OCI-LY1 (cell line): ENCODE data around the gene POLD4.

Experiments
- H2AFZ ChIP-seq: fragments of 200-600 bp; sonication (generic), shearing (Covaris generic); 2 replicates; pipeline ENCODE4 v1.6.0; 2014; ENCODE audit warnings: antibody characterized with exemption, mild to moderate bottlenecking, low read length
- H3F3A ChIP-seq: fragments of 200-600 bp; sonication (generic), shearing (Covaris generic); 2 replicates; pipeline ENCODE4 v1.6.0; 2014; ENCODE audit warnings: mild to moderate bottlenecking, antibody characterized with exemption, low read length, moderate library complexity; ENCODE audit not compliant: insufficient read depth
- H3K27ac ChIP-seq: fragments of 200-600 bp; sonication (generic); 2 replicates; pipeline ENCODE4 v1.5.1; 2014; ENCODE audit warnings: low read length, mixed run types, mild to moderate bottlenecking, low read depth; ENCODE audit not compliant: poor library complexity, severe bottlenecking
- H3K27me3 ChIP-seq: fragments of 200-600 bp; sonication (generic); 2 replicates; pipeline ENCODE4 v1.6.0; 2014; ENCODE audit warnings: antibody characterized with exemption, mild to moderate bottlenecking, low read length, moderate library complexity; ENCODE audit not compliant: insufficient read depth
- H3K36me3 ChIP-seq: fragments of 200-600 bp; sonication (generic); 2 replicates; pipeline ENCODE4 v1.6.1; 2014; ENCODE audit warnings: mild to moderate bottlenecking, antibody characterized with exemption, low read length, moderate library complexity, mixed read lengths; ENCODE audit not compliant: insufficient read depth
- H3K4me1 ChIP-seq: fragments of 200-600 bp; sonication (generic); 2 replicates; pipeline ENCODE4 v1.5.1; 2014; ENCODE audit warnings: mild to moderate bottlenecking, low read length, moderate library complexity; ENCODE audit not compliant: insufficient read depth, severe bottlenecking
- H3K4me2 ChIP-seq: fragments of 200-600 bp; sonication (generic), shearing (Covaris generic); 2 replicates; pipeline ENCODE4 v1.6.1; 2014; ENCODE audit warnings: low read length
- H3K4me3 ChIP-seq: fragments of 200-600 bp; sonication (generic); 2 replicates; pipeline ENCODE4 v1.5.1; 2014; ENCODE audit warnings: low read length, low read depth, mild to moderate bottlenecking, mixed read lengths; ENCODE audit not compliant: poor library complexity, severe bottlenecking
- H3K79me2 ChIP-seq: fragments of 200-600 bp; shearing (Covaris generic); 2 replicates; pipeline ENCODE4 v1.6.1; 2016; ENCODE audit warnings: mixed run types, low read length, mixed read lengths; ENCODE audit not compliant: insufficient read depth
- H3K9ac ChIP-seq: fragments of 200-600 bp; sonication (generic), shearing (Covaris generic); 2 replicates; pipeline ENCODE4 v1.6.1; 2014; ENCODE audit warnings: mild to moderate bottlenecking, low read length, mixed read lengths
- H3K9me2 ChIP-seq: fragments of 200-600 bp; sonication (generic), shearing (Covaris generic); 2 replicates; pipeline ENCODE4 v1.6.1; 2014; ENCODE audit warnings: low read depth, mild to moderate bottlenecking, low read length, mixed read lengths
- H3K9me3 ChIP-seq: fragments of 200-600 bp; shearing (Covaris generic); 2 replicates; pipeline ENCODE4 v1.6.1; 2014; ENCODE audit warnings: low read length, mixed read lengths
- H4K20me1 ChIP-seq: fragments of 200-600 bp; sonication (generic), shearing (Covaris generic); 2 replicates; pipeline ENCODE4 v1.6.0; 2016; ENCODE audit warnings: mild to moderate bottlenecking, low read length; ENCODE audit not compliant: insufficient read depth
- EZH2 ChIP-seq: fragments of 200-600 bp; sonication (generic), shearing (Covaris generic); IDR thresholded peaks from 2 replicates; pipeline ENCODE4 v1.8.0; 2017; ENCODE audit warnings: borderline replicate concordance, mixed run types, mild to moderate bottlenecking, antibody characterized with exemption, low read length, moderate library complexity, mixed read lengths
- TF ChIP-seq, protein P1 (sequence below): fragments of 200-600 bp; sonication (generic), shearing (Covaris generic); IDR thresholded peaks from 2 replicates; pipeline ENCODE4 v1.5.1; 2017; ENCODE audit warnings: mild to moderate bottlenecking, antibody characterized with exemption, low read length, moderate library complexity, mixed read lengths

Gene POLD4

DNA sequence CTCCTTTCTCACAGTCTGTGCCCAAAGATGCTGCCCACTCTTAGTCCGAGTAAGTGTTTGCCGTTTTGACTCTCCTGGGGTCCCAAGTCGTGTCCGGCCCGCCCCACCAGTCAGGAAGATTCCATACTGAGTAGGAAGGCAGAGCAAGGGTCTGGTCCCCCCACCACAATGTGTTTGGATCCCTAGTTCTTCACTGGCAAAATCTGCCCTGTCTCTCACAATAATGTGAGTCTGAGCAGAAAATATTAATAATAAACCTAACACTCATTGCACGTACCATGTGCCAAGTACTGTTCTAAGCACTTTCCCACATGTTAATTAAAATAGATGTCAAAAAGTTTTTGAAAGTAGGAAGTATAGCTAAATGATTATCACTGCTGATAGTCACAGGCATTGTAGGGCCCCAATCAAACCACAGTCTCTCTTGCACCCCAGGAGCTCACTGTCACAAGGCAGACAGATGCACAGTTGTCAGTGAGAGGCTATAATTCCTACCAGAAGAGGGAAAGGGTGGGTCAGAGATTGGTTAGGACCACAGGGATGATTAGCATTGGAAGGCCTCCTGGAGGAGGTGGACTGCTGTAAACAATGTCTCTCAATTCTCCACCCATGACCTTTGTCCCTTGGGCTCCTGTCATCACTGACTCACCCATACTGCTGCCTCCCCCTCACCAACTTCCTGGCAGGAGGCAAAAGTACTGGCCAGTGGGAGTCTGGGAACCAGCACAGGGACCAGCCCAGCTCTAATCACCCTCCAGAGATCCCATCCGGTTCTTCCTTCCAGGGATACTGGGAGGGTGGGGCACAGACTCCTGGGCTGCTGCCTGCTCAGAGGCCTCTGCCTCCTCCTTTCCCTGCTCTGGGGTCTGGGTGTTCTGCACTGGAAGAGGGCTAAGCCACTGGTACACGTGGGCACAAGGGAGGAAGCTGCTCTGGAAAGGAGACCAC, 1.0 kb upstream of the POLD4 start:
- Histone ChIP-seq H2AFZ (no peak overlapping the region), H3K9me3 (no peaks in the 10 kb centered on the region), H3K9me2 (no peaks in the 10 kb centered on the region), H3K4me2 (peak overlapping the region; percentile 91), H3K9ac (peak overlapping the region; percentile 77), H3K27me3 (no peaks in the 10 kb centered on the region), H3K79me2 (no peaks in the 10 kb centered on the region), H3K4me1 (peaks cover 64% of the 10 kb centered on the region), H4K20me1 (no peaks in the 10 kb centered on the region), H3F3A (no peaks in the 10 kb centered on the region), H3K4me3 (peak overlapping the region; percentile 78), H3K27ac (peak overlapping the region; percentile 98), H3K36me3 (peaks cover 8% of the 10 kb centered on the region)
- TF ChIP-seq, protein P1, sequence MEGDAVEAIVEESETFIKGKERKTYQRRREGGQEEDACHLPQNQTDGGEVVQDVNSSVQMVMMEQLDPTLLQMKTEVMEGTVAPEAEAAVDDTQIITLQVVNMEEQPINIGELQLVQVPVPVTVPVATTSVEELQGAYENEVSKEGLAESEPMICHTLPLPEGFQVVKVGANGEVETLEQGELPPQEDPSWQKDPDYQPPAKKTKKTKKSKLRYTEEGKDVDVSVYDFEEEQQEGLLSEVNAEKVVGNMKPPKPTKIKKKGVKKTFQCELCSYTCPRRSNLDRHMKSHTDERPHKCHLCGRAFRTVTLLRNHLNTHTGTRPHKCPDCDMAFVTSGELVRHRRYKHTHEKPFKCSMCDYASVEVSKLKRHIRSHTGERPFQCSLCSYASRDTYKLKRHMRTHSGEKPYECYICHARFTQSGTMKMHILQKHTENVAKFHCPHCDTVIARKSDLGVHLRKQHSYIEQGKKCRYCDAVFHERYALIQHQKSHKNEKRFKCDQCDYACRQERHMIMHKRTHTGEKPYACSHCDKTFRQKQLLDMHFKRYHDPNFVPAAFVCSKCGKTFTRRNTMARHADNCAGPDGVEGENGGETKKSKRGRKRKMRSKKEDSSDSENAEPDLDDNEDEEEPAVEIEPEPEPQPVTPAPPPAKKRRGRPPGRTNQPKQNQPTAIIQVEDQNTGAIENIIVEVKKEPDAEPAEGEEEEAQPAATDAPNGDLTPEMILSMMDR, result no peak
- TF ChIP-seq EZH2, result no peak

DNA sequence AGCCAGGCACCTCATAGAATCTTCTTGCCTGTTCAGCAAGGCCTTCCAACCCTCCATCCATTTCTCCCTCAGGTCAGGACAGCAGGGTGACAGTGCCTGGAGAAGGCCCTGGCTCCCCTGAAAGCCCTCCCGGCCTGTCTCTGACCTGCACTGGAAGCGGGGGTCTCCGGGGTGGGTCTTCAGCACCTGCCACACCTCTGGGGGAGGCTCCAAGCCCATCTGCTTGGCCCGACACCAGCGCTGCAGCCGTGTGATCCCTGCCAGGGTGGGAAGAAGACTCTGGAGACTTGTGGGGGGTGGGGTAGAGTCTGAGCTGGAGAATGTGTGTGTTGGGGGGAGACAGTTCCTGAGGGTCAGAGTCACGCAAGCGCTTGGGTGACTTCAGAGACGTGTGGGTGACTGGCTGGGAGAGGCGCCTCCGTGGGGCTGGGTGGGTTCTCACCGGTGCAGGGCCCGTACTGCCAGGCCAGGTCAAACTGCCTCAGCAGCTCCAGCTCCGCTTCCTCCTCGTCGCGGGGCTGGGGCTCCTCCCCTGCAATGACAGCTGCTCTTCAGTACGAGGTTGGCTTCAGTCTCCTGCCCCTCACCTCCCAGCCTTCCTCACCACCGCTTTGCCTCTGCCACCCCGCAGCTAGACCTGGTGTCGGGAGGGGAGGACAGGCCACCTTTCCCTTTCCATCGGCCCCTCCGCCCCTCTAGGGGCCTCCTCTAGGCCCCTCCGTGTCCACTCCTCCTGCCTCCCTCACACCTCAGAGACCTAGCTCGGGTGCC, 615 bp downstream of the POLD4 start:
- H3F3A ChIP-seq, result no peaks in the 10 kb centered on the region
- H3K9me2 ChIP-seq, result no peaks in the 10 kb centered on the region
- H3K36me3 ChIP-seq, result peaks cover 8% of the 10 kb centered on the region
- H3K4me1 ChIP-seq, result peaks cover 64% of the 10 kb centered on the region
- no peaks in the 10 kb centered on the region for H4K20me1 ChIP-seq
- H3K79me2 ChIP-seq, result no peaks in the 10 kb centered on the region
- H3K4me2 ChIP-seq, result peak overlapping the region; percentile 91
- H3K9ac ChIP-seq, result peak overlapping the region; percentile 93
- no peaks in the 10 kb centered on the region for H3K9me3 ChIP-seq
- TF ChIP-seq, protein P1, result no peak
- no peak for TF ChIP-seq EZH2
- H3K4me3 ChIP-seq, result peak overlapping the region; percentile 78
- peak overlapping the region; percentile 98 for H3K27ac ChIP-seq
- H3K27me3 ChIP-seq, result no peaks in the 10 kb centered on the region
- H2AFZ ChIP-seq, result no peak overlapping the region

DNA sequence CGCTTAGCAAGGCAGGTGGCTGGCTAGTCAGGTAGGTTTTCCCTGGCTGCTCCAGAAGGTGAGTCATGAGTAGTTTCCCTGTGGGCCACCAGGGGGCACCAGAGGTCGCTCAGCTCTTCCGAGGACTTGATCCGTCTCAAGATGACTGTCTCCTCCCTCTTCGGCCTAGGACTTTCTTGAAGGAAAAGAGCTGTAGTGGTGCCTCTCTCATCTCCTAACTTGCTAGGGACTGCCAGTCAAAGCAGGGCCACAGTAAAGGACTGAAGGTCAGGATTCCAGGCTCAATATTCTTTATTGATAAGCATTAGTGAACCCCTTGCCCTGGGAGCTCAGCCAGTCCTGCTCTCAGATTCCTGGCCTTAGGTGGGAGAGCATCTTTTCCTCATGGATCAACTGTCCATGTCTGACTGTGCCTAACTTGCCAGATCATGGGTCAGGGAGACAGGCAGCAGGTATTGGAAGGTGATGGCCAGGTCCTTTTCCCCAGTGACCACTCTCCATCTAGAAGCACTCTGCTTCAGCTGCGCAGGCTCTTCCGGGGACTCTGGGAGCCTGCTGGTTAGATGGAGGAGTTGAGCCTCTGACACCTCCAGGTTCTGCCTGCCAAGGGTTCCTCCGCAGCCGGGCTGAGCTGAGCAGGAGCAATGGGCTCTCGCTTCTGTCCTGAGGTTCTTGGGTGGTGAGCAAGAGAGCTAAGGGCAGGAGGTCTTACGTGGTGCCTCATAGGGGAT, 1.9 kb downstream of the POLD4 start:
- Histone ChIP-seq H3K9ac (peak overlapping the region; percentile 93; the same call in 1 of the 2 replicates), H3K4me3 (peak overlapping the region; percentile 78)

More for the DNA sequence above, 1.9 kb downstream of the POLD4 start:
- TF ChIP-seq, protein P1, result peak; percentile 87
- no peak for TF ChIP-seq EZH2
- H3K9me2 ChIP-seq, result no peaks in the 10 kb centered on the region
- peak overlapping the region; percentile 98 for H3K27ac ChIP-seq
- H3K4me2 ChIP-seq, result peak overlapping the region; percentile 91
- no peaks in the 10 kb centered on the region for H3K9me3 ChIP-seq
- no peaks in the 10 kb centered on the region for H3F3A ChIP-seq
- H3K36me3 ChIP-seq, result peaks cover 8% of the 10 kb centered on the region
- no peak overlapping the region for H2AFZ ChIP-seq
- H3K27me3 ChIP-seq, result no peaks in the 10 kb centered on the region
- no peaks in the 10 kb centered on the region for H3K79me2 ChIP-seq
- H4K20me1 ChIP-seq, result no peaks in the 10 kb centered on the region
- peaks cover 54% of the 10 kb centered on the region for H3K4me1 ChIP-seq
